ENCODE data around the gene FAM53A. TPM values are rescaled to one million over a fixed set of nuclear protein-coding genes. Genes with fewer than 3 reads are reported as not detected.

FAM53A gene
- total and polyA plus RNA-seq, 10 of the 15 experiments (the other 5 are each of a cell fraction or from before 2014, with no cell fraction given), result 0.02 to 0.87 (median 0.38) TPM; not detected in 2

GRCh38 chr4:1621526-1621925 is 62.6 kb downstream of the FAM53A start (continued):
- no peak for TF ChIP-seq NFIC (IDR thresholded peaks at IDR 0.05; ENCODE audit: low read depth, low read length)

GRCh38 chr4:1619151-1619672 is 64.9 kb downstream of the FAM53A start:
- CTCF ChIA-PET, result interaction anchor here (0.9 to 1.2 kb wide), 2 partner anchors 10 to 16 kb away, joined by 3 to 4 read pairs; no protein-coding TSS in a partner anchor

DNA sequence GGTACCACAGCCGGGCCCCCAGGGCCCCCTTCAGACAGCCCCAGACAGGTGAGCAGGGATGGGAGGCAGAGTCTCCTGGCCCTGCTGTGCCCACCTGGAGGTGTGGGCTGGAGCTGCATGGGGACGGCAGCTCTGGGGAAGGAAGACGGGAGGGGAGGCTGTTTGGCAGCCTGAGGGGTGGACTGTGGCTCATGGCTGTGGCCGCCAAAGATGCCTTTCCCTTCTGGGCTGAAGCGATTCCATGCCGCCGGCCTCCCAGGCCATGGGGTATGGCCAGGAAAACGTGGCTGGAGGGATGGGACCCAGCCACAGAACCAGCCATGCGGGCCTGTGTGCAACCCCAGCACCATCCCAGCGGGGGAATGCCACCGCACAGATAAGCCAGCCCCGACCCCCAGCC is 65.7 kb downstream of the FAM53A start:
- H3K79me2 ChIP-seq (ENCODE audit: control insufficient read depth, insufficient read depth, low read length), result no peaks in the 10 kb centered on the region
- ATAC-seq (no peak), FAIRE-seq (no peak), DNase-seq (ENCODE audit: low read depth, low spot score) (no peak)
- no peaks in the 10 kb centered on the region for H3K4me1 ChIP-seq (ENCODE audit: control insufficient read depth, insufficient read depth, low read length)
- H3K4me3 ChIP-seq, result no peak overlapping the region
- ChIA-PET RAD21 (ENCODE audit: unreplicated experiment) (no interaction called here), POLR2A (no interaction called here), CTCF (interaction anchor here (1.2 kb wide), 1 partner anchor 11 kb away, joined by 4 read pairs; no protein-coding TSS in a partner anchor), SMC1A (ENCODE audit: uncharacterized antibody, unreplicated experiment) (no interaction called here)
- no peak overlapping the region for H2AFZ ChIP-seq (ENCODE audit: control insufficient read depth, low read depth, low read length)
- H3K9me3 ChIP-seq (replicated peaks; ENCODE audit: control insufficient read depth, insufficient read depth, low read length), result no peaks in the 10 kb centered on the region; the same call in 2 of the 3 replicates
- H3K27me3 ChIP-seq (replicated peaks in 1 of 2; ENCODE audit: control insufficient read depth in 2 of 2, insufficient read depth in 2 of 2, low read length in 1 of 2), result no peaks in the 10 kb centered on the region
- no peaks in the 10 kb centered on the region for H3K36me3 ChIP-seq (ENCODE audit: control insufficient read depth in 2 of 2, insufficient read depth in 2 of 2, low read length in 1 of 2)
- H4K20me1 ChIP-seq (ENCODE audit: control insufficient read depth, insufficient read depth), result no peaks in the 10 kb centered on the region
- H3K4me2 ChIP-seq (ENCODE audit: control insufficient read depth, insufficient read depth), result no peak overlapping the region
- intact Hi-C loops (cut with micrococcal nuclease; ENCODE audit: unreplicated experiment), result no loop called here
- H3K9ac ChIP-seq (ENCODE audit: control insufficient read depth, insufficient read depth, low read length), result no peak overlapping the region
- no TSS peak for BruUV-seq (replicated peaks)
- no peak overlapping the region for H3K27ac ChIP-seq (ENCODE audit: control insufficient read depth, insufficient read depth)
- in situ Hi-C loops (cut with MboI), result no loop called here
- 48% methylated on average over 10 of the region's 12 CpGs for WGBS (ENCODE audit: insufficient coverage, insufficient replicate concordance, low lambda C conversion rate, missing lambda C conversion rate)
- TF ChIP-seq NFYB (IDR thresholded peaks at IDR 0.05; ENCODE audit: insufficient read depth, low read depth, low read length) (no peak), WRNIP1 (IDR thresholded peaks at IDR 0.05; ENCODE audit: borderline replicate concordance, low read depth, low read length) (no peak), MYC (IDR thresholded peaks at IDR 0.05; ENCODE audit: insufficient read depth, insufficient read length, insufficient replicate concordance, low read length, severe bottlenecking) (no peak), NR2C2 (IDR thresholded peaks at IDR 0.05; ENCODE audit: borderline replicate concordance, control insufficient read depth, insufficient read length, low read depth) (no peak), JUND (IDR thresholded peaks at IDR 0.05; ENCODE audit: low read depth, low read length) (no peak), STAT1 (conservative IDR thresholded peaks at IDR 0.05) (no peak), ZSCAN29 (IDR thresholded peaks at IDR 0.05) (no peak), RELA (IDR thresholded peaks at IDR 0.05; ENCODE audit: borderline replicate concordance, partially characterized antibody) (no peak), CHD4 (IDR thresholded peaks at IDR 0.05) (no peak), JUNB (IDR thresholded peaks at IDR 0.05) (no peak), PAX8 (IDR thresholded peaks at IDR 0.05) (no peak)
- TF ChIP-seq, protein P1, sequence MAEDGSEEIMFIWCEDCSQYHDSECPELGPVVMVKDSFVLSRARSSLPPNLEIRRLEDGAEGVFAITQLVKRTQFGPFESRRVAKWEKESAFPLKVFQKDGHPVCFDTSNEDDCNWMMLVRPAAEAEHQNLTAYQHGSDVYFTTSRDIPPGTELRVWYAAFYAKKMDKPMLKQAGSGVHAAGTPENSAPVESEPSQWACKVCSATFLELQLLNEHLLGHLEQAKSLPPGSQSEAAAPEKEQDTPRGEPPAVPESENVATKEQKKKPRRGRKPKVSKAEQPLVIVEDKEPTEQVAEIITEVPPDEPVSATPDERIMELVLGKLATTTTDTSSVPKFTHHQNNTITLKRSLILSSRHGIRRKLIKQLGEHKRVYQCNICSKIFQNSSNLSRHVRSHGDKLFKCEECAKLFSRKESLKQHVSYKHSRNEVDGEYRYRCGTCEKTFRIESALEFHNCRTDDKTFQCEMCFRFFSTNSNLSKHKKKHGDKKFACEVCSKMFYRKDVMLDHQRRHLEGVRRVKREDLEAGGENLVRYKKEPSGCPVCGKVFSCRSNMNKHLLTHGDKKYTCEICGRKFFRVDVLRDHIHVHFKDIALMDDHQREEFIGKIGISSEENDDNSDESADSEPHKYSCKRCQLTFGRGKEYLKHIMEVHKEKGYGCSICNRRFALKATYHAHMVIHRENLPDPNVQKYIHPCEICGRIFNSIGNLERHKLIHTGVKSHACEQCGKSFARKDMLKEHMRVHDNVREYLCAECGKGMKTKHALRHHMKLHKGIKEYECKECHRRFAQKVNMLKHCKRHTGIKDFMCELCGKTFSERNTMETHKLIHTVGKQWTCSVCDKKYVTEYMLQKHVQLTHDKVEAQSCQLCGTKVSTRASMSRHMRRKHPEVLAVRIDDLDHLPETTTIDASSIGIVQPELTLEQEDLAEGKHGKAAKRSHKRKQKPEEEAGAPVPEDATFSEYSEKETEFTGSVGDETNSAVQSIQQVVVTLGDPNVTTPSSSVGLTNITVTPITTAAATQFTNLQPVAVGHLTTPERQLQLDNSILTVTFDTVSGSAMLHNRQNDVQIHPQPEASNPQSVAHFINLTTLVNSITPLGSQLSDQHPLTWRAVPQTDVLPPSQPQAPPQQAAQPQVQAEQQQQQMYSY (CRISPR knock-in tag; IDR thresholded peaks at IDR 0.05), result no peak

More at GRCh38 chr4:1619151-1619672, 64.9 kb downstream of the FAM53A start:
- no peaks in the 10 kb centered on the region for H3K4me1 ChIP-seq (ENCODE audit: control insufficient read depth, insufficient read depth, low read length)
- TF ChIP-seq CBX3 (IDR thresholded peaks at IDR 0.05; ENCODE audit: borderline replicate concordance, low read depth), result no peak
- TF ChIP-seq ZNF24 (IDR thresholded peaks at IDR 0.05), result no peak
- in situ Hi-C loops (cut with MboI) (no loop called here), intact Hi-C loops (cut with micrococcal nuclease; ENCODE audit: unreplicated experiment) (no loop called here)
- no peak overlapping the region for H3K27ac ChIP-seq (ENCODE audit: control insufficient read depth, insufficient read depth)
- RAD21 ChIA-PET (ENCODE audit: unreplicated experiment), result no interaction called here
- H3K36me3 ChIP-seq (ENCODE audit: control insufficient read depth in 2 of 2, insufficient read depth in 2 of 2, low read length in 1 of 2), result no peaks in the 10 kb centered on the region
- H3K9ac ChIP-seq (ENCODE audit: control insufficient read depth, insufficient read depth, low read length), result no peak overlapping the region
- H3K9me3 ChIP-seq (replicated peaks; ENCODE audit: control insufficient read depth, insufficient read depth, low read length), result peaks cover 1% of the 10 kb centered on the region; the same call in 1 of the 3 replicates
- 60% methylated on average over 25 of the region's 25 CpGs for WGBS (ENCODE audit: insufficient coverage, insufficient replicate concordance, low lambda C conversion rate, missing lambda C conversion rate)
- no peak overlapping the region for H3K4me3 ChIP-seq
- H3K27me3 ChIP-seq (replicated peaks in 1 of 2; ENCODE audit: control insufficient read depth in 2 of 2, insufficient read depth in 2 of 2, low read length in 1 of 2), result no peaks in the 10 kb centered on the region
- no TSS peak for BruUV-seq (replicated peaks)
- ATAC-seq (no peak), FAIRE-seq (no peak), DNase-seq (ENCODE audit: low read depth, low spot score) (no peak)
- no peak overlapping the region for H3K4me2 ChIP-seq (ENCODE audit: control insufficient read depth, insufficient read depth)
- H4K20me1 ChIP-seq (ENCODE audit: control insufficient read depth, insufficient read depth), result no peaks in the 10 kb centered on the region
- no peak overlapping the region for H2AFZ ChIP-seq (ENCODE audit: control insufficient read depth, low read depth, low read length)
- SMC1A ChIA-PET (ENCODE audit: uncharacterized antibody, unreplicated experiment), result no interaction called here
- POLR2A ChIA-PET, result no interaction called here
- H3K79me2 ChIP-seq (ENCODE audit: control insufficient read depth, insufficient read depth, low read length), result no peaks in the 10 kb centered on the region

Measured in GM12878 (cell line).